GM08714 (cell line): ENCODE measurements around the gene CCT8L2.
"Not testable (repeated sequence)": the region's sequence is repeated elsewhere in the genome, so short reads cannot be mapped to it uniquely, and the experiment has no call there.

Source experiments
- H3K4me3 ChIP-seq: fragments of 200-500 bp; sonication (Bioruptor generic); 2 replicates; pipeline ENCODE4 v1.5.1; 2014; ENCODE audit warnings: mild to moderate bottlenecking, low read length, inconsistent platforms
- ZNF274 ChIP-seq: IDR thresholded peaks from 2 replicates; pipeline ENCODE4 v1.6.1; 2012; ENCODE audit warnings: mild to moderate bottlenecking, low read depth, low read length

The CCT8L2 gene

DNA sequence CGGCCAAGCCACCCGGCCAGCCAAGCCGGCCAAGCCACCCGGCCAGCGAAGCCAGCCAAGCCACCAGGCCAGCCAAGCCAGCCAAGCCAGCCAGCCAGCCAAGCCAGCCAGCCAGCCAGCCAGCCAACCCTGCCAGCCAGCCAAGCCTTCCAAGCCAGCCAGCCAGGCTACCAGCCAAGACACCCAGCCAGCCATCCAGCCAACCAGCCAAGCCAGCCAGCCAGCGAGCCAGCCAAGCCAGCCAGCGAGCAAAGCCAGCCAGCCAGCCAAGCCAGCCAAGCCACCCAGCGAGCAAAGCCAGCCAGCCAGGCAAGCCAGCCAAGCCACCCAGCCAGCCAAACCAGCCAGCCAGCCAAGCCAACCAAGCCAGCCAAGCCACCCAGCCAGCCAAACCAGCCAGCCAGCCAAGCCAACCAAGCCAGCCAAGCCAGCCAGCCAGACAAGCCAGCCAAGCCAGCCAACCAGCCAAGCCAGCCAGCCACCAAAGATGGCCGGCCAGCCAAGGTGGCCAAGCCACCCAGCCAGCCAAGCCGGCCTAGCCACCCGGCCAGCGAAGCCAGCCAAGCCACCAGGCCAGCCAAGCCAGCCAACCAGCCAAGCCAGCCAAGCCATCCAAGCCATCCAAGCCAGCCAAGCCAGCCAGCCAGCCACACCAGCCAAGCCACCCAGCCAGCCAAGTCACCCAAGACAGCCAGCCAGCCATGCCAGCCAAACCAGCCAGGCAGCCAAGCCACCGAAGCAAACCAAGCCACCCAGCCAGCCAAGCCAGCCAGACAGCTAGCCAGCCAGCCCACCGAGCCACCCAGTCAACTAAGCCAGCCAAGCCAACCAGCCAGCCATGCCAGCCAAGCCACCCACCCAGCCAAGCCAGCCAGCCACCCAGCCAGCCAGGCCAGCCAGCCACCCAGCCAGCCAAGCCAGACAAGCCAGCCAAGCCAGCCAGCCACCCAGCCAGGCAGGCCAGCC is 28.8 kb downstream of the CCT8L2 start:
- no peak overlapping the region for H3K4me3 ChIP-seq
- TF ChIP-seq ZNF274, result no peak

DNA sequence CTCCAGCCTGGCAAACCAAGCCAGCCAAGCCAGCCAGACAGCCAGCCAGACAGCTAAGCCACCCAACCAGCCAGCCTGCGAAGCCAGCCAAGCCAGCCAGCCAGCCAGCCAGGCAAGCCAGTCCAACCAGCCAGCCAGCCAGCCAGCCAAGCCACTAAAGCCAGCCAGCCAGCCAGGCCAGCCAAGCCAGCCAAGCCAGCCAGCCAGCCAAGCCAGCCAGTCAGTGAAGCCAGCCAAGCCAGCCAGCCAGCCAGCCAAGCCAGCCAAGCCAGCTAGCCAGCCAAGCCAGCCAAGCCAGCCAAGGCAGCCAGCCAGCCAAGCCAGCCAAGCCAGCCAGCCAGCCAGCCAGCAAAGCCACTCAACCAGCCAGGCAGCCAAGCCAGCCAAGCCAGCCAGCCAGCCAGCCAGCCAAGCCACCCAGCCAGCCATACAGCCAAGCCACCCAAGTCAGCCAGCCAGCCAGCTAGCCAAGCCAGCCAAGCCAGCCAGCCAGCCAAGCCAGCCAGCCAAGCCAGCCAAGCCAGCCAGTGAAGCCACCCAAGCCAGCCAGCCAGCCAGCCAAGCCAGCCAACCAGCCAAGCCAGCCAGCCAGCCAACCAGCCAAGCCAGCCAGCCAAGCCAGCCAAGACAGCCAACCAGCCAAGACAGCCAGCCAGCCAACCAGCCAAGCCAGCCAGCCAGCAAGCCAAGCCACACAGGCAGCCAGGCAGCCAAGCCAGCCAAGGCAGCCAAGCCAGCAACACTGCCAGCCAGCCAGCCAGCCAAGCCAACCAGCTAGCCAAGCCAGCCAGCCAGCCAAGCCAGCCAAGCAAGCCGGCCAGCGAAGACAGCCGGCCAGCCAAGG is 29.7 kb downstream of the CCT8L2 start:
- H3K4me3 ChIP-seq, result no peak overlapping the region
- no peak for TF ChIP-seq ZNF274

DNA sequence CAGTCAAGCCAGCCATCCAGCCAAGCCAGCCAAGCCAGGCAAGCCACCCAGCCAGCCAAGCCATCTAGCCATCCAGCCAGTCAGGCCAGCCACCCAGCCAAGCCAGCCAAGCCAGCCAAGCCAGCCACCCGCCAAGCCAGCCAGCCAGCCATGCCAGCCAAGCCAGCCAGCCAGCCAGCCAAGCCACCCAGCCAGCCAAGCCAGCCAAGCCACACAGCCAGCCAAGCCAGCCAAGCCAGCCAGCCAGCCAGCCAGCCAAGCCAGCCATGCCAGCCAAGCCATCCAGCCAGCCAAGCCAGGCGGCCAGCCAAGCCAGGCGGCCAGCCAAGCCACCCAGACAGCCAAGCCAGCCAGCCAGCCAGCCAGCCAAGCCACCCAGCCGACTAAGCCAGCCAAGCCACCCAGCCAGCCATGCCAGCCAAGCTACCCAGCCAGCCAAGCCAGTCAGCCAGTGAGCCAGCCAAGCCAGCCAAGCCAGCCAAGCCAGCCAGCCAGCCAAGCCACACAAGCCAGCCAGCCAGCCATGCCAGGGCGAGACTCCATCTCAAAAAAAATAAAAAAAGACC is 31.4 kb downstream of the CCT8L2 start:
- H3K4me3 ChIP-seq, result not testable (repeated sequence)

DNA sequence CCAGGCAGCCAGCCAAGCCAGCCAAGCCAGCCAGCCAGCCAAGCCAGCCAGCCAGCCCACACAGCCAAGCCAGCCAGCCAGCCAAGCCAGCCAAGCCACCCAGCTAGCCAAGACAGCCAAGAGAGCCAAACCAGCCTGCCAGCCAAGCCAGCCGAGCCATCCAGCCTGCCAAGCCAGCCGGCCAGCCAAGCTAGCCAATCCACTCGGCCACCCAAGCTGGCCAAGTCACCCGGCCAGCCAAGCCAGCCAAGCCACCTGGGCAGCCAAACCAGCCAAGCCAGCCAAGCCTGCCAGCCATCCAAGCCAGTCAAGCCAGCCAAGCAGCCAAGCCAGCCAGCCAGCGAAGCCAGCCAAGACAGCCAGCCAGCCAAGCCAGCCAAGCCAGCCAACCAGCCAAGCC is 32.0 kb downstream of the CCT8L2 start:
- H3K4me3 ChIP-seq, result not testable (repeated sequence)

DNA sequence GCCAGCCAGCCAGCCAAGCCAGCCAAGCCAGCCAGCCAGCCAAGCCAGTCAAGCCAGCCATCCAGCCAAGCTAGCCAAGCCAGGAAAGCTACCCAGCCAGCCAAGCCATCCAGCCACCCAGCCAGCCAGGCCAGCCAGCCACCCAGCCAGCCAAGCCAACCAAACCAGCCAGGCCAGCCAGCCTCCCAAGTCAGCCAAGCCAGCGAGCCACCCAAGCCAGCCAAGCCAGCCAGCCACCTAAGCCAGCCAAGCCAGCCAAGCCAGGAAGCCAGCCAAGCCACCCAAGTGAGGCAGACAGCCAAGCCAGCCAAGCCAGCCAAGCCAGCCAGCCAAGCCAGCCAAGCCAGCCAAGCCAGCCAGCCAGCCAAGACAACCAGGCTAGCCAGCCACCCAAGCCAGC is 32.6 kb downstream of the CCT8L2 start:
- H3K4me3 ChIP-seq, result not testable (repeated sequence)

DNA sequence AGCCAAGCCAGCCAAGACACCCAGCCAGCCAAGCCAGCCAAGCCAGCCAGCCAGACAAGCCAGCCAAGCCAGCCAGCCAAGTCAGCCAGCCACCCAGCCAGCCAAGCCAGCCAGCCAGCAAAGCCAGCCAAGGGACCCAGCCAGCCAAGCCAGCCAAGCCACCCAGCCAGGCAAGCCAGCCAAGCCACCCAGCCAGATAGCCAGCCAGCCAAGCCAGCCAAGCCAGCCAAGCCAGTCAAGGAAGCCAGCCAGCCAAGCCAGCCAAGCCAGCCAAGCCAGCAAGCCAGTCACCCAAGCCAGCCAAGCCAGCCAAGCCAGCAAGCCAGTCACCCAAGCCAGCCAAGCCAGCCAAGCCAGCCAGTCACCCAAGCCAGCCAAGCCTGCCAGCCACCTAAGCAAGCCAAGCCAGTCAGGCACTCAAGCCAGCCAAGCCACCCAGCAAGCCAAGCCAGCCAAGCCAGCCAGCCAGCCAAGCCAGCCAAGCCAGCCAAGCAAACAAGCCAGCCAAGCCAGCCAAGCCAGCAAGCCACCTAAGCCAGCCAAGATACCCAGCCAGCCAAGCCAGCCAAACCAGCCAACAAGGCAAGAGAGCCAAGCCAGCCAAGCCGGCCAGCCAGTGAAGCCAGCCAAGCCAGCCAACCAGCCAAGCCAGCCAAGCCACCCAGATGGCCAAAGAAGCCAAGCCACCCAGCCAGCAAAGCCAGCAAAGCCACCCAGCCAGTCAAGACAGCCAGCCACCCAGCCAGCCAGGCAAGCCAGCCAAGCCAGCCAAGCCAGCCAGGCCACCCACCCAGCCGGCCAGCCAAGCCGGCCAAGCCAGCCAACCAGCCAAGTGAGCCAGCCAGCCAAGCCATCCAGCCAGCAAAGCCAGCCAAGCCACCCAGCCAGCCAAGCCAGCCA is 33.3 kb downstream of the CCT8L2 start:
- TF ChIP-seq ZNF274, result no peak
- H3K4me3 ChIP-seq, result no peak overlapping the region

DNA sequence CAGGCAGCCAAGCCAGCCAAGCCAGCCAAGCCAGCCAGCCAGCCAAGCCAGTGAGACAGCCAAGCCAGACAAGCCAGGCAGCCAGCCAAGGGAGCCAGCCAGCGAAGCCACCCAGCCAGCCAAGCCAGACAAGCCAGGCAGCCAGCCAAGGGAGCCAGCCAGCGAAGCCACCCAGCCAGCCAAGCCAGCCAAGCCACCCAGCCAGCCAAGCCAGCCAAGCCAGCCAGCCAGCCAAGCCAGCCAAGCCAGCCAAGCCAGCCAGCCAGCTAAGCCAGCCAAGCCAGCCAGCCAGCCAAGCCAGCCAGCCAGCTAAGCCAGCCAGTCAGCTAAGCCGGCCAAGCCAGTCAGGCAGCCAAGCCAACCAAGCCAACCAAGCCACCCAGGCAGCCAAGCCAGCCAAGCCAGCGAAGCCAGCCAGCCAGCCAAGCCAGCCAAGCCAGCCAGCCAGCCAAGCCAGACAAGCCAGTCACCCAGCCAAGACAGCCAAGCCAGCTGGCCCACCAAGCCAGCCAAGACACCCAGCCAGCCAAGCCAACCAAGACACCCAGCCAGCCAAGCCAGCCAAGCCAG is 34.1 kb downstream of the CCT8L2 start:
- H3K4me3 ChIP-seq, result not testable (repeated sequence)

DNA sequence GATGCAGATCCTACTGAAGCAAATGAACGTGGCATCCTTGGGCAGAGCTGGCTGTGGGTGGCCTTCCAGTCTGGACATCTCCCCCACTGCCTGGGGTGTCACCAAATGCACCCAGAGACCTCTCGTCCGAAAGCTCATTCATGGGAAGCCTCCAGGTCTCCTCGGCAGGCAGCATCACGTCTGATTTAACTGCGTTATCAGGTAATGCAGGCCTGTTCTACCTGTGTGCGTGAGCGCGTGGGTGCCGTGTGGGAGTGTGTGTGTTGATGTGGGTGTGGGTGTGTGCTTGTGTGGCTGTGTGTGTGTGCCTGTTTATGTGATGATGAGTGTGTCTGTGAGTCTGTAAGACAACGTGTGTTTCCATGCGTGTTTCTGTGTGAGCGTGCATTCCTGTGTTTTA is 35.1 kb downstream of the CCT8L2 start:
- not testable (repeated sequence) for H3K4me3 ChIP-seq

DNA sequence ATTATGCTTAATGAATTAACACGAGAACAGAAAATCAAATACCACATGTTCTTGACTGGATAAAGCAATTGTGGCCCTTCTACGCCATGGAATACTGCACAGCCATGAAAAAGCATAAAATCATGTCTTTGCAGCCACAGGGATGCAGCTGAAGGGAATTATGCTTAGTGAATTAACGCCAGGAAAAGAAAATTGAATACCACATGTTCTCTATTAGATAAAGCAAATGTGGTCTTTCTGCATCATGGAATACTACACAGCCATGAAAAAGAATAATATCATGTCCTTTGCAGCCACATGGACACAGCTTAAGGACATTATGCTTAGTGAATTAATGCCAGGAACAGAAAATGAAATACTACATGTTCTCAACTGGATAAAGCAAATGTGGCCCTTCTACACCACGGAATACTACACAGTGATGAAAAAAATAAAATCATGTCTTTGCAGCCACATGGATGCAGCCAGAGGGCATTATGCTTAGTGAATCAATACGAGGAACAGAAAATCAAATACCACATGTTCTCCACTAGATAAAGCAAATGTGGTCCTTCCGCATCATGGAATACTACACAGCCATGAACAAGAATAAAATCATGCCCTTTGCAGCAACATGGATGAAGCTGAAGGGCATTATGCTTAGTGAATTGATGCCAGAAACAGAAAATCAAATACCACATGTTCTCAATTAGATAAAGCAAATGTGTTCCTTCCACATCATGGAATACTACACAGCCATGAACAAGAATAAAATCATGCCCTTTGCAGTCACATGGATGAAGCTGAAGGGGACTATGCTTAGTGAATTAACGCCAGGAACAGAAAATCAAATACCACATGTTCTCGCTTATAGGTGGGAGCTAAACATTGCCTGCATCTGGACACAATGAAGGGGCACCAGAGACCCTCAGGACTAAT is 37.3 kb downstream of the CCT8L2 start:
- not testable (repeated sequence) for H3K4me3 ChIP-seq

DNA sequence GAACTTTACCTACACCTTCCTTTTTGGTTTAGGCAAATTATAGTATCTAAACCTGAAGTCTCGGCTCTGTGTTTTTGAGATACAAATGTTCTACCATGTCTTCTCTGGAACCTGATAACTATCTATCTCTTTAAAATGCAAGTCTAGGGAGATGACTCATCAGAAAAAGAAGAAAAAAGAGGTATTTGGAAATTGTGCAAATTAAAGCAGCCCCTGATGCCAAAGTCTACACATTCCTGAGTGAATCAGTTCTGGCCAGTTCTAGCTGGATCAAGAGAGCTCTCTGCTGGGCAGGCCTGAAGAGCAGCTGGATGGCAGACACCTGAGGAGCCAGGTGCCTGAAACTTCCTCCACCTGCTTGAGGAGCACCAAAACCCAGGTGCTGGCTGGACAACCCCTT is 49.3 kb downstream of the CCT8L2 start:
- H3K4me3 ChIP-seq, result not testable (repeated sequence)
